Panc1 (cell line): ENCODE results near the gene EGR1. TPM values are rescaled to one million over a fixed set of nuclear protein-coding genes. Genes with fewer than 3 reads are reported as not detected.

ENCODE experiments used
- ATAC-seq: fragments of 200-7000 bp; cut with Tn5 transposase; 2 replicates; pipeline ENCODE4 v1.9.1; 2020; ENCODE audit warnings: mild to moderate bottlenecking, moderate library complexity
- BruUV-seq: library from RNA; stranded (reverse); fragments of 400-500 nt; replicated peaks from 2 replicates; lab custom pipeline; 2021; lab: Mats Ljungman, UMichigan
- CTCF ChIA-PET: fragments of 300-600 bp; sonication (Branson Sonifier 250); formaldehyde crosslinking; loops from one replicate; lab custom pipeline; 2022; ENCODE audit warnings: antibody characterized with exemption; lab: Charles Lee
- POLR2A ChIA-PET: fragments of 300-600 bp; sonication (Branson Sonifier 250); formaldehyde crosslinking; loops from one replicate; lab custom pipeline; 2022; ENCODE audit warnings: antibody characterized with exemption; lab: Charles Lee
- DNase-seq: peaks from one replicate; pipeline ENCODE4 v3.0.0-alpha.2; 2010; ENCODE audit warnings: low read depth, low spot score
- H3K27ac ChIP-seq: 2 replicates; pipeline ENCODE4 v1.5.1; 2011; ENCODE audit warnings: mild to moderate bottlenecking, low read length, inconsistent platforms
- H3K27me3 ChIP-seq: fragments of 200-500 bp; sonication (Bioruptor generic); 2 replicates; pipeline ENCODE4 v1.6.0; 2014; ENCODE audit warnings: low read length, inconsistent platforms; ENCODE audit not compliant: control insufficient read depth, insufficient read depth
- H3K36me3 ChIP-seq: fragments of 200-500 bp; sonication (Bioruptor generic); 2 replicates; pipeline ENCODE4 v1.5.1; 2014; ENCODE audit warnings: inconsistent platforms, mild to moderate bottlenecking, low read length, moderate library complexity; ENCODE audit not compliant: control insufficient read depth, insufficient read depth
- H3K4me1 ChIP-seq: 2 replicates; pipeline ENCODE4 v1.5.1; 2011; ENCODE audit warnings: inconsistent platforms, mild to moderate bottlenecking, low read length, moderate library complexity; ENCODE audit not compliant: control insufficient read depth, insufficient read depth
- H3K4me3 ChIP-seq, 2 experiments: 2 replicates each; pipeline ENCODE4 v1.5.1; 2011 to 2012; ENCODE audit warnings: low read depth in 2 of 2, low read length in 2 of 2, mild to moderate bottlenecking in 2 of 2, inconsistent platforms in 1 of 2, moderate library complexity in 1 of 2
- H3K9me3 ChIP-seq: fragments of 200-500 bp; sonication (Bioruptor generic); 2 replicates; pipeline ENCODE4 v1.5.1; 2014; ENCODE audit warnings: low read depth, mild to moderate bottlenecking, inconsistent platforms, low read length, moderate library complexity; ENCODE audit not compliant: control insufficient read depth, insufficient read depth
- CTCF ChIP-seq: fragments of 450-650 bp; IDR thresholded peaks from 2 replicates; pipeline ENCODE4 v1.5.1; 2017; ENCODE audit warnings: mild to moderate bottlenecking
- POLR2AphosphoS5 ChIP-seq: IDR thresholded peaks from 2 replicates; pipeline ENCODE4 v1.6.1; 2012; ENCODE audit warnings: mild to moderate bottlenecking, low read depth, low read length, moderate library complexity
- REST ChIP-seq, 2 experiments: IDR thresholded peaks; 2 replicates each; pipeline ENCODE4 v1.6.1; 2011 to 2012; ENCODE audit warnings: low read depth in 2 of 2, control low read depth in 1 of 2, low read length in 1 of 2, mild to moderate bottlenecking in 1 of 2, moderate library complexity in 1 of 2; ENCODE audit not compliant: insufficient read depth in 1 of 2
- SIN3A ChIP-seq: IDR thresholded peaks from 2 replicates; pipeline ENCODE4 v1.6.1; 2012; ENCODE audit warnings: low read depth, mild to moderate bottlenecking, low read length, moderate library complexity, borderline replicate concordance; ENCODE audit not compliant: insufficient read depth
- TCF7L2 ChIP-seq: IDR thresholded peaks from 2 replicates; pipeline ENCODE4 v1.6.1; 2011; ENCODE audit warnings: mild to moderate bottlenecking, low read depth, low read length, inconsistent platforms
- in situ Hi-C: cut with HindIII; loops from 2 replicates; pipeline ENCODE4 v1.10.0; 2016; ENCODE audit warnings: low sequenced_read_pairs, low pct_unique_long_range_greater_than_20kb
- intact Hi-C: fragments of 100-400 bp; cut with micrococcal nuclease; formaldehyde crosslinking; loops from one replicate; pipeline ENCODE4 v1.10.0; 2022; ENCODE audit not compliant: unreplicated experiment
- total RNA-seq: library from RNA; stranded (reverse); gene quantifications from one replicate; pipeline ENCODE4 v1.2.1, GENCODE V29; 2021; ENCODE audit not compliant: unreplicated experiment

EGR1 gene
- total RNA-seq, 1 experiment from 2014 or later, result 12.0 TPM

- H3K27me3 ChIP-seq, result no peaks in the 10 kb centered on the region
- no peak overlapping the region for H3K27ac ChIP-seq
- BruUV-seq, result no TSS peak
- no peaks in the 10 kb centered on the region for H3K9me3 ChIP-seq
- intact Hi-C loops, result no loop called here
- no peaks in the 10 kb centered on the region for H3K4me1 ChIP-seq
- in situ Hi-C loops, result no loop called here
- H3K4me3 ChIP-seq, result no peak overlapping the region
- ChIA-PET POLR2A (no interaction called here), CTCF (no interaction called here)
- DNase-seq (no peak), ATAC-seq (no peak)
- TF ChIP-seq TCF7L2 (no peak), CTCF (no peak), REST (IDR thresholded peaks at IDR 0.05; ENCODE audit: insufficient read depth in 1 of 2, low read depth in 2 of 2, low read length in 1 of 2) (no peak), POLR2AphosphoS5 (no peak), SIN3A (no peak)
- no peaks in the 10 kb centered on the region for H3K36me3 ChIP-seq
These were observed 11.6 kb downstream of the EGR1 start for GRCh38 chr5:138476918-138477317.

- Histone ChIP-seq H3K36me3 (no peaks in the 10 kb centered on the region), H3K27ac (no peak overlapping the region), H3K27me3 (no peaks in the 10 kb centered on the region), H3K9me3 (no peaks in the 10 kb centered on the region), H3K4me3 (no peak overlapping the region), H3K4me1 (no peaks in the 10 kb centered on the region)
- POLR2A ChIA-PET, result no interaction called here
- BruUV-seq, result no TSS peak
- DNase-seq (no peak), ATAC-seq (no peak)
- TF ChIP-seq POLR2AphosphoS5 (no peak), REST (IDR thresholded peaks at IDR 0.05; ENCODE audit: insufficient read depth in 1 of 2, low read depth in 2 of 2, low read length in 1 of 2) (no peak), CTCF (no peak), TCF7L2 (no peak), SIN3A (no peak)
- intact Hi-C loops (no loop called here), in situ Hi-C loops (no loop called here)
- CTCF ChIA-PET, result no interaction called here
These were observed 17.4 kb downstream of the EGR1 start for GRCh38 chr5:138482638-138483037.
